A673 (cell line): Measurements from ENCODE around the gene PALMD. TPM values are rescaled to one million over a fixed set of nuclear protein-coding genes. Genes with fewer than 3 reads are reported as not detected.

Experiments
- BruUV-seq: library from RNA; stranded (reverse); fragments of 400-500 nt; replicated peaks from 2 replicates; lab custom pipeline; 2021; lab: Mats Ljungman, UMichigan
- CTCF ChIA-PET: fragments of 300-600 bp; sonication (Branson Sonifier 250); formaldehyde crosslinking; loops from one replicate; lab custom pipeline; 2022; ENCODE audit warnings: antibody characterized with exemption; lab: Charles Lee
- POLR2A ChIA-PET: fragments of 300-600 bp; sonication (Branson Sonifier 250); formaldehyde crosslinking; loops from one replicate; lab custom pipeline; 2022; ENCODE audit warnings: antibody characterized with exemption; ENCODE audit not compliant: low non-redundant PET; lab: Charles Lee
- DNase-seq: peaks from one replicate; pipeline ENCODE4 v3.0.0-alpha.2; 2015; ENCODE audit warnings: low spot score
- H3K27ac ChIP-seq: fragments of 200-600 bp; sonication (generic); 2 replicates; pipeline ENCODE4 v1.5.1; 2016; ENCODE audit warnings: mixed run types, low read depth, mild to moderate bottlenecking, mixed read lengths, antibody characterized with exemption, low read length; ENCODE audit not compliant: poor library complexity, severe bottlenecking
- H3K27me3 ChIP-seq: fragments of 200-600 bp; sonication (generic); replicated peaks from 2 replicates; pipeline ENCODE4 v1.6.1; 2017; ENCODE audit warnings: mixed run types, low read depth, mild to moderate bottlenecking, mixed read lengths, antibody characterized with exemption, low read length; ENCODE audit not compliant: insufficient read depth, poor library complexity
- H3K36me3 ChIP-seq: fragments of 200-600 bp; sonication (generic); 2 replicates; pipeline ENCODE4 v1.6.1; 2016; ENCODE audit warnings: mixed run types, mild to moderate bottlenecking, mixed read lengths, antibody characterized with exemption, low read length; ENCODE audit not compliant: insufficient read depth, poor library complexity, severe bottlenecking
- H3K4me1 ChIP-seq: fragments of 200-600 bp; sonication (generic); 2 replicates; pipeline ENCODE4 v1.6.1; 2017; ENCODE audit warnings: mixed run types, mild to moderate bottlenecking, mixed read lengths, antibody characterized with exemption, low read length; ENCODE audit not compliant: insufficient read depth, poor library complexity, severe bottlenecking
- H3K4me3 ChIP-seq: fragments of 200-600 bp; sonication (generic); 2 replicates; pipeline ENCODE4 v1.5.1; 2016; ENCODE audit warnings: low read depth, mixed run types, mild to moderate bottlenecking, mixed read lengths, low read length; ENCODE audit not compliant: poor library complexity, severe bottlenecking
- H3K9me3 ChIP-seq: fragments of 200-600 bp; sonication (generic); 2 replicates; pipeline ENCODE4 v1.6.1; 2016; ENCODE audit warnings: mixed run types, low read depth, mild to moderate bottlenecking, mixed read lengths, antibody characterized with exemption, low read length; ENCODE audit not compliant: poor library complexity, severe bottlenecking
- EZH2 ChIP-seq: fragments of 200-600 bp; sonication (generic); IDR thresholded peaks from 2 replicates; pipeline ENCODE4 v1.6.1; 2017; ENCODE audit warnings: borderline replicate concordance, low read depth, mild to moderate bottlenecking, mixed read lengths, antibody characterized with exemption, low read length; ENCODE audit not compliant: poor library complexity, severe bottlenecking
- intact Hi-C: fragments of 100-400 bp; cut with micrococcal nuclease; formaldehyde crosslinking; loops from one replicate; pipeline ENCODE4 v1.10.0; 2022; ENCODE audit not compliant: unreplicated experiment
- total RNA-seq: library from RNA; stranded (reverse); gene quantifications from 2 replicates; pipeline ENCODE4 v1.2.3, GENCODE V29; 2021
- TF ChIP-seq, protein P1 (sequence below): fragments of 300-800, 200-600 bp; sonication (generic); conservative IDR thresholded peaks from 2 replicates; pipeline ENCODE4 v1.5.1; 2017; ENCODE audit warnings: low read depth, mild to moderate bottlenecking, antibody characterized with exemption, low read length, moderate library complexity, mixed read lengths

The PALMD gene
- total RNA-seq, 1 experiment from 2014 or later = not detected

DNA sequence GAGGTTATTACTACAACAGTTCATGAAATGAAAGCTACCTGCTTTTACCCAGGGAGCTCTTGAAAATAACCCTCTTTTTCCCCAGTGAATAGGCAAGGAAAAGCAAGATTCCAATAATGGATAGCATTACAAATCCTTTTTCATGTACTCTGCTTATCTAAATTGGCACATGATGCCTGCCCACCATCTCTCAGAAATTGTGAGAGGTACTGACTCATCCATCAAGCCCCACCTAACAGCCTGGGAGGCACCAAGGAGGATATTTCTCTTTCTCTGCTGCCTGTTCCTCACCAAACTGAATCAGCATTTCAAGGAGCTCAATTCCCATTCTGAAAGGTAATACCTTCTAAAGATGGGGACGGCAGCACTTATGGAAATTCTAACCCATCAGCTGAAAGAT lies 34.4 kb downstream of the PALMD start:
- no peak for DNase-seq
- no peaks in the 10 kb centered on the region for H3K4me1 ChIP-seq
- no peaks in the 10 kb centered on the region for H3K9me3 ChIP-seq
- TF ChIP-seq EZH2 = no peak
- TF ChIP-seq, protein P1, sequence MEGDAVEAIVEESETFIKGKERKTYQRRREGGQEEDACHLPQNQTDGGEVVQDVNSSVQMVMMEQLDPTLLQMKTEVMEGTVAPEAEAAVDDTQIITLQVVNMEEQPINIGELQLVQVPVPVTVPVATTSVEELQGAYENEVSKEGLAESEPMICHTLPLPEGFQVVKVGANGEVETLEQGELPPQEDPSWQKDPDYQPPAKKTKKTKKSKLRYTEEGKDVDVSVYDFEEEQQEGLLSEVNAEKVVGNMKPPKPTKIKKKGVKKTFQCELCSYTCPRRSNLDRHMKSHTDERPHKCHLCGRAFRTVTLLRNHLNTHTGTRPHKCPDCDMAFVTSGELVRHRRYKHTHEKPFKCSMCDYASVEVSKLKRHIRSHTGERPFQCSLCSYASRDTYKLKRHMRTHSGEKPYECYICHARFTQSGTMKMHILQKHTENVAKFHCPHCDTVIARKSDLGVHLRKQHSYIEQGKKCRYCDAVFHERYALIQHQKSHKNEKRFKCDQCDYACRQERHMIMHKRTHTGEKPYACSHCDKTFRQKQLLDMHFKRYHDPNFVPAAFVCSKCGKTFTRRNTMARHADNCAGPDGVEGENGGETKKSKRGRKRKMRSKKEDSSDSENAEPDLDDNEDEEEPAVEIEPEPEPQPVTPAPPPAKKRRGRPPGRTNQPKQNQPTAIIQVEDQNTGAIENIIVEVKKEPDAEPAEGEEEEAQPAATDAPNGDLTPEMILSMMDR = no peak
- H3K27ac ChIP-seq = no peak overlapping the region
- no peaks in the 10 kb centered on the region for H3K36me3 ChIP-seq
- ChIA-PET POLR2A (no interaction called here), CTCF (interaction anchor here (0.5 kb wide), 1 partner anchor 39 kb away, joined by 3 read pairs; no protein-coding TSS in a partner anchor)
- H3K4me3 ChIP-seq = no peak overlapping the region
- H3K27me3 ChIP-seq = no peaks in the 10 kb centered on the region
- intact Hi-C loops = no loop called here
- no TSS peak for BruUV-seq

DNA sequence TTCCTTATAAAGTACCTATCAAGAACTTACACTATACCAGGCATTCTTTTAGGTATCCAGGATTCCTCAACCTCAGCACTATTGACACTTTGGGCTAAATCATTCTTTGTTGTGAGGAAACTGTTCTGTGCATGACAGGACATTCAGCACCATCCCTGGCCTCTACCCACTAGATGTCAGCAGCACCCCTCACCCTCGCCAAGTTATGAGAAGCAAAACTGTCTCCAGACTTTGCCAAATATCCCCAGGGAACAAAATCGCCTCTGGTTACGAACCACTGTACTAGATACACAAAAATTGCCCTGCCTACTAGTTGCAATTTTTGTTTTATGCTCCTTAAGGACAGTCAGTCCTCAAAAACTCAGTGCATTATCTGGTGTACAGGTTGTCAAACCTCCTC lies 35.7 kb downstream of the PALMD start:
- TF ChIP-seq, protein P1 = peak; percentile 27; the same call in 1 of the 2 replicates
- no peak for TF ChIP-seq EZH2
- Histone ChIP-seq H3K27me3 (no peaks in the 10 kb centered on the region), H3K27ac (no peak overlapping the region), H3K36me3 (no peaks in the 10 kb centered on the region), H3K9me3 (no peaks in the 10 kb centered on the region), H3K4me3 (no peak overlapping the region), H3K4me1 (no peaks in the 10 kb centered on the region)
- intact Hi-C loops = no loop called here
- no TSS peak for BruUV-seq
- CTCF ChIA-PET = interaction anchor here (0.7 kb wide), 1 partner anchor 25 kb away, joined by 5 read pairs; no protein-coding TSS in a partner anchor
- peak; percentile 52 for DNase-seq
- POLR2A ChIA-PET = no interaction called here

DNA sequence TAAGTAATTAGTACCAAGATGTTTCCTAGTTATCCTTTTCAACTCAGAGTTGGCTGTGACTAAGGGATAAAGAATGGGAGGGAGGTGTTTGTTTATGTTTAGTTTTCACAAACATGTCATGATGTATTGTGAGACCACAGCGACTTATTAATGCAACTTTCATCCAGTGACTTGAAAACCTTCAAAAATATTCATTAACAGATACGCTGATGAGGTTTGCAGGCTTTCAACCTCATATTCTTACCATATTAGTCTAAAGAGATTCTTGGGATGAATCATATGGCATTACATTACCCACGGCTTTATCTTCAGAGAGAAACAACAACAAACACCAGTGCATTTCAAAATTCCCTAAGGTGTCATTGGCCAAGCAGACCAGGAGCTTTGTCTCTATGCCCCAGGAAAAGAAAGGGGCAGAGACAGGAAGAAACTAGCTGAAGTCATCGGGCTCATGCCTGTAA lies 36.4 kb downstream of the PALMD start:
- BruUV-seq = no TSS peak
- TF ChIP-seq, protein P1 = no peak
- TF ChIP-seq EZH2 = no peak
- Histone ChIP-seq H3K27ac (no peak overlapping the region), H3K27me3 (no peaks in the 10 kb centered on the region), H3K4me3 (no peak overlapping the region), H3K36me3 (no peaks in the 10 kb centered on the region), H3K9me3 (no peaks in the 10 kb centered on the region), H3K4me1 (no peaks in the 10 kb centered on the region)
- CTCF ChIA-PET = interaction anchor here (0.7 kb wide), 1 partner anchor 24 kb away, joined by 5 read pairs; no protein-coding TSS in a partner anchor
- POLR2A ChIA-PET = no interaction called here
- intact Hi-C loops = no loop called here
- no peak for DNase-seq
